SH-SY5Y (cell line): ENCODE measurements around the gene EYA2.

Experiments
- GATA2 ChIP-seq: IDR thresholded peaks from 2 replicates; pipeline ENCODE4 v1.6.1; 2011; ENCODE audit warnings: mild to moderate bottlenecking, low read depth, low read length
- GATA3 ChIP-seq: IDR thresholded peaks from 2 replicates; pipeline ENCODE4 v1.6.1; 2011; ENCODE audit warnings: low read depth, mild to moderate bottlenecking, low read length, moderate library complexity

DNA sequence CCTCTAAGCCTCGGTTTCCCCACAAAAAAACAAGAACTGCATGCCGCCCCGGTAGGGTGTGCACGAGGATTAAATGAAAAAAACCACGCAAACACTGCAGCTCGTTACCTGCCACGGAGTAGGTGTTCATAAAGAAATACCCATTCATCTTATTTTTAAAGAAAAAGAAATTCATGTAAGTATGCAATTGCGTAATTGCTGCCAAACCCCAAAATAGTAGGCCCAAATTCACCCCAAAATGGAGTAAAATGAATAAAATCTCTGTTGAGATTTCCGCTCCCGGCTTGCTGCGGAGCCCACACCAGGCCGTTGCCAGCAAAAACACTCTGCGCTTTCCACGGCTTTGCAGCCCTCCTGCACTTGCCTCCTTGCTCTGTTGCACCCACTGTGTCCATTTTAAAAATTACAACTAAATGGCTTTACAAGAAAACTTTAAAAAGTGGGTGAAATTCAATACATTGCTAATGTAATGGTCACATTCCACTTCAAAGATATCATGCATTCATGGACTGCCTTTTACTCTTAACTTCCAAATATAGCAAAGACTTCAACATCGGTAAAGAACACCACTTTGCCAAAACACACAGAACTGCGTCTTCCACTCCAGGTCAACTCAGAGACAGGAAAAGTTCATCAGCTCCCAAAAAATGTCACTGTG, 336.9 kb downstream of the EYA2 start:
- no peak for TF ChIP-seq GATA2
- TF ChIP-seq GATA3, result no peak
